Memory B cell (primary cell): Measurements from ENCODE around the gene STARD7.

Experiments used
- ATAC-seq: fragments of 150-1000 bp; cut with Tn5 transposase; 2 replicates; pipeline ENCODE4 v1.10.0; 2021; ENCODE audit warnings: low read depth, mild to moderate bottlenecking, moderate library complexity
- DNase-seq, 2 donors: peaks; one replicate each; pipeline ENCODE4 v3.0.0; 2022; ENCODE audit warnings: low spot score in 2 of 2
- H3K27ac Mint-ChIP-seq: one replicate; pipeline ENCODE4 v1.8.0; 2022; ENCODE audit warnings: mild to moderate bottlenecking, moderate library complexity, mixed read lengths
- H3K27me3 Mint-ChIP-seq: one replicate; pipeline ENCODE4 v1.8.0; 2022; ENCODE audit warnings: mixed read lengths
- H3K36me3 Mint-ChIP-seq: one replicate; pipeline ENCODE4 v1.8.0; 2022; ENCODE audit warnings: mild to moderate bottlenecking, mixed read lengths
- H3K4me1 Mint-ChIP-seq: one replicate; pipeline ENCODE4 v1.8.0; 2022; ENCODE audit warnings: mixed read lengths
- H3K4me3 Mint-ChIP-seq: one replicate; pipeline ENCODE4 v1.8.0; 2022; ENCODE audit warnings: mild to moderate bottlenecking, moderate library complexity, mixed read lengths
- H3K9me3 Mint-ChIP-seq: one replicate; pipeline ENCODE4 v1.8.0; 2022; ENCODE audit warnings: mixed read lengths

STARD7 gene

GRCh38 chr2:96140941-96141623 lies 67.5 kb downstream of the STARD7 start:
- DNase-seq = no peak
- H3K36me3 Mint-ChIP-seq = no peaks in the 10 kb centered on the region
- ATAC-seq = no peak
- no peak overlapping the region for H3K27ac Mint-ChIP-seq
- no peaks in the 10 kb centered on the region for H3K9me3 Mint-ChIP-seq
- H3K4me1 Mint-ChIP-seq = peaks cover 24% of the 10 kb centered on the region
- no peaks in the 10 kb centered on the region for H3K27me3 Mint-ChIP-seq
- H3K4me3 Mint-ChIP-seq = no peak overlapping the region

GRCh38 chr2:96139181-96139758 lies 69.4 kb downstream of the STARD7 start:
- DNase-seq (no peak), ATAC-seq (no peak)
- Mint-ChIP-seq H3K4me1 (peaks cover 20% of the 10 kb centered on the region), H3K36me3 (no peaks in the 10 kb centered on the region), H3K9me3 (no peaks in the 10 kb centered on the region), H3K4me3 (no peak overlapping the region), H3K27ac (no peak overlapping the region), H3K27me3 (no peaks in the 10 kb centered on the region)

- ATAC-seq = peak; percentile 70
- H3K4me1 Mint-ChIP-seq = peaks cover 13% of the 10 kb centered on the region
- no peak within 1 kb of the TSS for H3K27ac Mint-ChIP-seq
- no peaks in the 10 kb centered on the region for H3K27me3 Mint-ChIP-seq
- peak; percentile 60 to 62 for DNase-seq
- no peaks in the 10 kb centered on the region for H3K9me3 Mint-ChIP-seq
- no peak within 1 kb of the TSS for H3K4me3 Mint-ChIP-seq
- no peaks in the 10 kb centered on the region for H3K36me3 Mint-ChIP-seq
Measured at GRCh38 chr2:96138179-96139145, 70.2 kb downstream of the STARD7 start, which contains the start of gene ASTL. ASTL (minus strand) TSS chr2:96138502; CDS start chr2:96138436, 66 bp downstream.

GRCh38 chr2:96137321-96138178 lies 71.1 kb downstream of the STARD7 start:
- DNase-seq (no peak), ATAC-seq (no peak)
- Mint-ChIP-seq H3K4me3 (no peak overlapping the region), H3K27me3 (no peaks in the 10 kb centered on the region), H3K27ac (no peak overlapping the region), H3K9me3 (no peaks in the 10 kb centered on the region), H3K4me1 (peaks cover 10% of the 10 kb centered on the region), H3K36me3 (no peaks in the 10 kb centered on the region)

- ATAC-seq (no peak), DNase-seq (no peak)
- Mint-ChIP-seq H3K27ac (no peak overlapping the region), H3K4me1 (peaks cover 4% of the 10 kb centered on the region), H3K36me3 (no peaks in the 10 kb centered on the region), H3K4me3 (no peak overlapping the region), H3K9me3 (no peaks in the 10 kb centered on the region), H3K27me3 (no peaks in the 10 kb centered on the region)
Measured at GRCh38 chr2:96136129-96136720, 72.4 kb downstream of the STARD7 start.

- no peak overlapping the region for H3K27ac Mint-ChIP-seq
- H3K4me3 Mint-ChIP-seq = no peak overlapping the region
- H3K9me3 Mint-ChIP-seq = no peaks in the 10 kb centered on the region
- H3K4me1 Mint-ChIP-seq = peaks cover 4% of the 10 kb centered on the region
- ATAC-seq (no peak), DNase-seq (no peak)
- no peaks in the 10 kb centered on the region for H3K36me3 Mint-ChIP-seq
- no peaks in the 10 kb centered on the region for H3K27me3 Mint-ChIP-seq
Measured at GRCh38 chr2:96135621-96136020, 73.0 kb downstream of the STARD7 start.

- H3K36me3 Mint-ChIP-seq = no peaks in the 10 kb centered on the region
- DNase-seq = no peak
- no peak overlapping the region for H3K4me3 Mint-ChIP-seq
- no peaks in the 10 kb centered on the region for H3K9me3 Mint-ChIP-seq
- no peaks in the 10 kb centered on the region for H3K27me3 Mint-ChIP-seq
- no peak for ATAC-seq
- H3K27ac Mint-ChIP-seq = no peak overlapping the region
- H3K4me1 Mint-ChIP-seq = peaks cover 6% of the 10 kb centered on the region
Measured at GRCh38 chr2:96135171-96135570, 73.5 kb downstream of the STARD7 start.
